MM.1S (cell line): ENCODE measurements around the gene ETDA.
"Not testable (repeated sequence)": the region's sequence is repeated elsewhere in the genome, so short reads cannot be mapped to it uniquely, and the experiment has no call there.

ENCODE experiments used
- EZH2 ChIP-seq: fragments of 300-600 bp; sonication (generic); optimal IDR thresholded peaks from 2 replicates; pipeline ENCODE3; 2017; ENCODE audit warnings: low read depth, mild to moderate bottlenecking, antibody characterized with exemption, low read length, mixed read lengths
- EZH2phosphoT487 ChIP-seq: fragments of 300-600 bp; sonication (generic); IDR thresholded peaks from 2 replicates; pipeline ENCODE4 v1.6.1; 2018; ENCODE audit warnings: antibody characterized with exemption, low read length
- TF ChIP-seq, protein P1 (sequence below): fragments of 300-600 bp; sonication (generic); IDR thresholded peaks from 2 replicates; pipeline ENCODE4 v1.5.1; 2016; ENCODE audit warnings: antibody characterized with exemption, low read length, mixed read lengths

DNA sequence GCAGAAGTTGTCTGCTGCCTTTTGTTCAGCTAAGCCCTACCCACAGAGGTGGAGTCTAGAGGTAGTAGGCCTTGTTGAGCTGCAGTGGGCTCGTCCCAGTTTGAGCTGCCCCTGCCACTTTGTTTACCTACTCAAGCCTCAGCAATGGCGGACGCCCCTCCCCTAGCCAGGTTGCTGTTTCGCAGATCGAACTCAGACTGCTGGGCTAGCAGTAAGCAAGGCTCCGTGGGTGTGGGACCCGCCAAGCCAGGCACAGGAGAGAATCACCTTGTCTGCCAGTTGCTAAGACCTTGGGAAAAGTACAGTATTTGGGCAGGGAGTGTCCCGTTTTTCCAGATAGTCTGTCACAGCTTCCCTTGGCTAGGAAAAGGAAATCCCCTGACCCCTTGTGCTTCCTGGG is 11.5 kb downstream of the ETDA start:
- TF ChIP-seq, protein P1, sequence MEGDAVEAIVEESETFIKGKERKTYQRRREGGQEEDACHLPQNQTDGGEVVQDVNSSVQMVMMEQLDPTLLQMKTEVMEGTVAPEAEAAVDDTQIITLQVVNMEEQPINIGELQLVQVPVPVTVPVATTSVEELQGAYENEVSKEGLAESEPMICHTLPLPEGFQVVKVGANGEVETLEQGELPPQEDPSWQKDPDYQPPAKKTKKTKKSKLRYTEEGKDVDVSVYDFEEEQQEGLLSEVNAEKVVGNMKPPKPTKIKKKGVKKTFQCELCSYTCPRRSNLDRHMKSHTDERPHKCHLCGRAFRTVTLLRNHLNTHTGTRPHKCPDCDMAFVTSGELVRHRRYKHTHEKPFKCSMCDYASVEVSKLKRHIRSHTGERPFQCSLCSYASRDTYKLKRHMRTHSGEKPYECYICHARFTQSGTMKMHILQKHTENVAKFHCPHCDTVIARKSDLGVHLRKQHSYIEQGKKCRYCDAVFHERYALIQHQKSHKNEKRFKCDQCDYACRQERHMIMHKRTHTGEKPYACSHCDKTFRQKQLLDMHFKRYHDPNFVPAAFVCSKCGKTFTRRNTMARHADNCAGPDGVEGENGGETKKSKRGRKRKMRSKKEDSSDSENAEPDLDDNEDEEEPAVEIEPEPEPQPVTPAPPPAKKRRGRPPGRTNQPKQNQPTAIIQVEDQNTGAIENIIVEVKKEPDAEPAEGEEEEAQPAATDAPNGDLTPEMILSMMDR: not testable (repeated sequence)
- not testable (repeated sequence) for TF ChIP-seq EZH2, EZH2phosphoT487
